GM21360 (cell line): ENCODE results near the gene ST8SIA2.
"Not testable (repeated sequence)": the region's sequence is repeated elsewhere in the genome, so short reads cannot be mapped to it uniquely, and the experiment has no call there.

Experiments
- ATAC-seq: cut with Tn5 transposase; IDR thresholded peaks from one replicate; pipeline ENCODE4 v1.9.1; 2021; ENCODE audit warnings: mild to moderate bottlenecking, moderate library complexity; ENCODE audit not compliant: unreplicated experiment

Gene ST8SIA2

GRCh38 chr15:92435145-92435544, 41.5 kb downstream of the ST8SIA2 start:
- ATAC-seq, result no peak

- no peak for ATAC-seq
Observed at GRCh38 chr15:92438471-92438870, 44.8 kb downstream of the ST8SIA2 start.

GRCh38 chr15:92443381-92443780, 49.7 kb downstream of the ST8SIA2 start:
- ATAC-seq, result no peak

GRCh38 chr15:92444631-92445030, 51.0 kb downstream of the ST8SIA2 start:
- ATAC-seq, result no peak

GRCh38 chr15:92448370-92448769, 54.7 kb downstream of the ST8SIA2 start:
- no peak for ATAC-seq

- no peak for ATAC-seq
Observed at GRCh38 chr15:92449476-92449875, 55.8 kb downstream of the ST8SIA2 start.

GRCh38 chr15:92451225-92451825, 57.6 kb downstream of the ST8SIA2 start:
- no peak for ATAC-seq

- no peak for ATAC-seq
Observed at GRCh38 chr15:92452143-92452542, 58.5 kb downstream of the ST8SIA2 start.

- ATAC-seq, result no peak
Observed at GRCh38 chr15:92453607-92454006, 59.9 kb downstream of the ST8SIA2 start.

GRCh38 chr15:92454555-92455105, 60.9 kb downstream of the ST8SIA2 start:
- ATAC-seq, result no peak

GRCh38 chr15:92455271-92455670, 61.6 kb downstream of the ST8SIA2 start:
- ATAC-seq, result no peak

GRCh38 chr15:92457471-92458041, 63.9 kb downstream of the ST8SIA2 start:
- no peak for ATAC-seq

- no peak for ATAC-seq
Observed at GRCh38 chr15:92460023-92460422, 66.3 kb downstream of the ST8SIA2 start.

GRCh38 chr15:92462424-92463125, 68.9 kb downstream of the ST8SIA2 start:
- ATAC-seq, result no peak

- no peak for ATAC-seq
Observed at GRCh38 chr15:92463352-92463751, 69.7 kb downstream of the ST8SIA2 start.

- ATAC-seq, result no peak
Observed at GRCh38 chr15:92463826-92464225, 70.1 kb downstream of the ST8SIA2 start.

GRCh38 chr15:92466834-92467233, 73.2 kb downstream of the ST8SIA2 start:
- no peak for ATAC-seq

GRCh38 chr15:92467245-92467644, 73.6 kb downstream of the ST8SIA2 start:
- ATAC-seq, result no peak

- ATAC-seq, result no peak
Observed at GRCh38 chr15:92468991-92469390, 75.3 kb downstream of the ST8SIA2 start.

- ATAC-seq, result no peak
Observed at GRCh38 chr15:92471288-92471687, 77.6 kb downstream of the ST8SIA2 start.

GRCh38 chr15:92473756-92474155, 80.1 kb downstream of the ST8SIA2 start:
- ATAC-seq, result no peak

GRCh38 chr15:92479730-92480129, 86.0 kb downstream of the ST8SIA2 start:
- not testable (repeated sequence) for ATAC-seq
